ENCODE measurements around the gene GPSM3.
A peak's percentile ranks its signal among the peaks of the same experiment; 100 is the strongest.

The GPSM3 gene

GRCh38 chr6:32190054-32190851 lies 2.2 kb downstream of the GPSM3 start, which contains the start of gene PBX2 (continued):
- no peak for TF ChIP-seq ZBTB49 (tag by site-specific recombination; IDR thresholded peaks at IDR 0.05; ENCODE audit: low read depth)
- no peak for TF ChIP-seq ZNF266 (tag by site-specific recombination; IDR thresholded peaks at IDR 0.05; ENCODE audit: low read depth)
- no peak; the same call in 1 of the 2 replicates for TF ChIP-seq CTCF (tag by site-specific recombination; IDR thresholded peaks at IDR 0.05)
- TF ChIP-seq ZNF324 (tag by site-specific recombination; IDR thresholded peaks at IDR 0.05), result peak; percentile 76
- no peak for TF ChIP-seq ZNF704 (tag by site-specific recombination; IDR thresholded peaks at IDR 0.05)
- no peak for TF ChIP-seq SALL2 (tag by site-specific recombination; IDR thresholded peaks at IDR 0.05; ENCODE audit: borderline replicate concordance)
- no peak for TF ChIP-seq ZNF350 (tag by site-specific recombination; IDR thresholded peaks at IDR 0.05)
- TF ChIP-seq KLF10 (tag by site-specific recombination; IDR thresholded peaks at IDR 0.05), result peak; percentile 76; the same call in 1 of the 2 replicates
- TF ChIP-seq ZBTB17 (tag by site-specific recombination; IDR thresholded peaks at IDR 0.05), result peak; percentile 74
- no peak for TF ChIP-seq HOXA7 (CRISPR knock-in tag; IDR thresholded peaks at IDR 0.05; ENCODE audit: borderline replicate concordance)
- TF ChIP-seq OVOL3 (tag by site-specific recombination; IDR thresholded peaks at IDR 0.05), result no peak
- peak; percentile 96 for TF ChIP-seq SP3 (tag by site-specific recombination; IDR thresholded peaks at IDR 0.05)
- TF ChIP-seq PRDM10 (tag by site-specific recombination; IDR thresholded peaks at IDR 0.05), result peak; percentile 79
- TF ChIP-seq ZNF433 (tag by site-specific recombination; IDR thresholded peaks at IDR 0.05; ENCODE audit: low read depth), result no peak
- TF ChIP-seq ZNF629 (tag by site-specific recombination; IDR thresholded peaks at IDR 0.05), result peak; percentile 70
- TF ChIP-seq SP7 (tag by site-specific recombination; IDR thresholded peaks at IDR 0.05), result peak; percentile 80
- TF ChIP-seq ZBTB10 (tag by site-specific recombination; IDR thresholded peaks at IDR 0.05), result peak; percentile 91
- TF ChIP-seq EGR2 (tag by site-specific recombination; IDR thresholded peaks at IDR 0.05; ENCODE audit: low read depth), result peak; percentile 95
- TF ChIP-seq ZBTB6 (tag by site-specific recombination; IDR thresholded peaks at IDR 0.05), result peak; percentile 4; the same call in 1 of the 2 replicates
- no peak for TF ChIP-seq ZNF23 (tag by site-specific recombination; IDR thresholded peaks at IDR 0.05; ENCODE audit: borderline replicate concordance)
- TF ChIP-seq ZNF140 (tag by site-specific recombination; IDR thresholded peaks at IDR 0.05), result no peak
- no peak for TF ChIP-seq ZNF426 (tag by site-specific recombination; IDR thresholded peaks at IDR 0.05)
- no peak for TF ChIP-seq ZNF701 (tag by site-specific recombination; IDR thresholded peaks at IDR 0.05)
- no peak for TF ChIP-seq ZNF48 (tag by site-specific recombination; IDR thresholded peaks at IDR 0.05)
- no peak for TF ChIP-seq SETDB1 (IDR thresholded peaks at IDR 0.05; ENCODE audit: insufficient read length, low read length)
- TF ChIP-seq ZNF488 (tag by site-specific recombination; IDR thresholded peaks at IDR 0.05), result no peak
